T47D (cell line): ENCODE results near the gene ARHGAP24.
A peak's percentile ranks its signal among the peaks of the same experiment; 100 is the strongest.

Source experiments
- DNase-seq, 2 experiments: peaks; one replicate each; pipeline versions ENCODE4 v3.0.0 to v3.0.0-alpha.2; 2011 to 2012; ENCODE audit warnings: low read depth in 1 of 2, low spot score in 1 of 2
- JUND ChIP-seq: IDR thresholded peaks from 2 replicates; pipeline ENCODE4 v1.6.1; 2012; ENCODE audit warnings: low read depth
- in situ Hi-C: cut with HindIII; loops from 2 replicates; pipeline ENCODE4 v1.10.0; 2016; ENCODE audit warnings: low sequenced_read_pairs, low pct_unique_long_range_greater_than_20kb

Gene ARHGAP24

DNA sequence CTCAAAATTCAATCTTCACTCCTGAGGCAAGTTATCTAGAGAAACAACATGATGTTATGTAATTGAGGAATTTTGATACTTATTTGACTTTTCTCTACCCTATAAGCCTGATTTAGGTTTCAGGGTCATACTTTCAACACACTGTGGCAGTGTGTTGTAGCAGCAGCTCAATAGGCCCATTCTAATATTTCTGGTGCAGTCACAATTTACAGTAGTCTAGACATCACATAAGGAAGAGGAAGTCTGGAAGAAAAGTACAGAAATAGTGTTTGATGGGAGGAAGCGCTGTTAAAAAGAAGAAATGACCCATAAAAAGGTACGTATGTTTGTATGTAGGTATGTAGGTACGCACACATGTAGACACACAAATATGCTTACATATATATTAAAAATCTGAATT, 194.3 kb downstream of the ARHGAP24 start:
- no peak for DNase-seq
- no peak for TF ChIP-seq JUND
- in situ Hi-C loops, result no loop called here

DNA sequence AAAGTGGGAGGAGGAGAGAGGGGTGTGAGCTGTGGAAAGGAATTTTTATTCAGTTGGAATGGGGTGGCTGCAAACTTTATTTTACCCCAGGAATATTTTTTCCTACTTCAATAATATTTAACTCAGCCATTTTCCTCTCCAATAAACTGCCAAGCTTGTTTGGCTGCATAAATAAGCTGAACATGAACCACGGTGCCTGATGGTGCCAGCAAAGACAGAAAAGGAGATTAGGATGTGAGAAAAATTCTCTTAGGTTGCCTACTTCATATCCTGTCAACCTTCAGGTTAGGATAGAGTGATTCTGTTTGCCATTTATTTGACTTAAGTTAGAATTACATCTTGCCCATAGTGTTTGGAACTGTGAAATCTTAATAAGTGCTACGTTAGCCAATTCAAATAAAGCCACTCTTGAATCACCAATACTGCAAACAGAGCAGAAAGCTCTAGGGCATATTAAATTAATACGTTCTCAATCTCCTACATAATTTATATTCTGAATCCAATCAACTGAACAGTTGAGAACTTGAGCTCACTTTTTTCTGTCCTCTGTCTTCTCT, 195.1 kb downstream of the ARHGAP24 start:
- no peak for TF ChIP-seq JUND
- no peak for DNase-seq
- in situ Hi-C loops, result no loop called here

DNA sequence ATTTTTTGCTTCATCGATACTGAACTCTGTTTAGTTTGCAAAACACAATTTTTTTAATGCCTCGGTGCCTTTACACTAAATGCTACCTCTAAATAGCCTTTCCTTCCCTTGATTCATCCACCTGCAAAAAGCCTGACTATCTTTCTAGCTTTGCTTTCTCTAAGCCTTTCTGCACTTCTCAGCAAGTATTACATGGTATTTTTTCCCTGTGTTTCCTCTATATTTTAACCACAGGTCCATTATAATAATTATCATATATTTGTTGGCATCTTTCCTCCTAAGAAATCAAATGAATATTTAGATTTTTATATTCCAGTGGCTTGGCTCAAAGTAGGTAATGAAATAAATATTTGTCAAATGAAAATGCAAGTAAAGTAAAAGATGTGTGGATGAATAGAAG, 196.2 kb downstream of the ARHGAP24 start:
- in situ Hi-C loops, result no loop called here
- DNase-seq, result no peak
- TF ChIP-seq JUND, result no peak

DNA sequence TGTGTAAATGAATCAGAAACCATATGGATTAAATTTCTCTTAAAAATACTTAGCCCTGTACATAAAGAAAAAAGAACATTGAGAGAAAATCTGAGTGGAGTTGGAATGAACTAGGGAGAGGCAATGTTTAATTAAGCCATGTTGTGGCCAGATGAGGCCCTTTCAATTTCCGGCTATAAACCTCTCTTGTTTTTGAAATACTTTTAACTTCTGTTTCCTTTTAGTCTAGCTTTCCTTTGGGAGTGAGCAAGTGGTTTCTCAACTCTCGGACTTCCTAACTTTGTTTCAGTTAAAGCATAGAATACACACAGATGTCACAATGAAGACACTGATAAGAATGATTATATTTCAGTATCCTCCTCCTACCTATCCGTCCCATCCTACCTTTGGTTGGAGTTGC, 197.2 kb downstream of the ARHGAP24 start:
- DNase-seq, result no peak
- in situ Hi-C loops, result no loop called here
- TF ChIP-seq JUND, result no peak

DNA sequence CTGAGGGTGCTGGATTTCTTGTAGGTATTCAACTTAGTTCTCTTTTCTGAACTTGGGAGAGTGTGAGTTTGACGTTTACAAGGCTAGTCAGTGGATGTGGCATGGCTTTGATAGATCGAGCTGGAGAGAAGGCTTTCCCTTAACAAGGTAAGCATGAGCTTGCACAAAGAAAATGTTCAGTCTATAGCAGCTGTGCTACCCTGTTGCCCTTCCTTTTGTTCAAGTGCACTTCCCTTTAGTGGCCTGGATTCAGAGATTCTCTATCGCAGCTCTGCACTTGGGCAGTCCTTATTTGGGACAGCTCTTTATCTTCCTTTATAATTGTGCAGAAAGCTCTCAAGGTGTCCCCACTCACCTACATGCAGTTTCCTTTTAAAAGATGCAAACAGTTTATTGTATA, 198.0 kb downstream of the ARHGAP24 start:
- in situ Hi-C loops, result no loop called here
- no peak for DNase-seq
- TF ChIP-seq JUND, result no peak

DNA sequence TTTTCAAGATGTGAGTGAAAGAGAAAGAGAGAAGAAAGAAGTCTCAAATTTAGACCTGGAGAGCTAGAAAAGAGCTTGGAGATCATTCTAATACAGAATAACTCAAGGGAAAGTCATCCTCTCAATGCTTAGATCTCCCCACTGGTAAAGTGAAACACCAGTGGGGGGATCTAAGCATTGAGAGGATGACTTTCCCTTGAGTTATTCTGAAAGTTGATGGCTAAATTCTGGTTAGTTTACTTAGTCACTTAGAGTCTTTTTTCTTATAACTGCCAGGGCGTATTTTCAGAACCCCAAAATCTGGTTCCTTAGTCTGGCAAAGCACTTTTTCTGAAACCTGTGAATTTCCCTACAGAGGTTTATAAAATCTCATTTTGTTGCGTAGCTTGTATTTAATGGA, 198.6 kb downstream of the ARHGAP24 start:
- in situ Hi-C loops, result no loop called here
- TF ChIP-seq JUND, result no peak
- no peak for DNase-seq

DNA sequence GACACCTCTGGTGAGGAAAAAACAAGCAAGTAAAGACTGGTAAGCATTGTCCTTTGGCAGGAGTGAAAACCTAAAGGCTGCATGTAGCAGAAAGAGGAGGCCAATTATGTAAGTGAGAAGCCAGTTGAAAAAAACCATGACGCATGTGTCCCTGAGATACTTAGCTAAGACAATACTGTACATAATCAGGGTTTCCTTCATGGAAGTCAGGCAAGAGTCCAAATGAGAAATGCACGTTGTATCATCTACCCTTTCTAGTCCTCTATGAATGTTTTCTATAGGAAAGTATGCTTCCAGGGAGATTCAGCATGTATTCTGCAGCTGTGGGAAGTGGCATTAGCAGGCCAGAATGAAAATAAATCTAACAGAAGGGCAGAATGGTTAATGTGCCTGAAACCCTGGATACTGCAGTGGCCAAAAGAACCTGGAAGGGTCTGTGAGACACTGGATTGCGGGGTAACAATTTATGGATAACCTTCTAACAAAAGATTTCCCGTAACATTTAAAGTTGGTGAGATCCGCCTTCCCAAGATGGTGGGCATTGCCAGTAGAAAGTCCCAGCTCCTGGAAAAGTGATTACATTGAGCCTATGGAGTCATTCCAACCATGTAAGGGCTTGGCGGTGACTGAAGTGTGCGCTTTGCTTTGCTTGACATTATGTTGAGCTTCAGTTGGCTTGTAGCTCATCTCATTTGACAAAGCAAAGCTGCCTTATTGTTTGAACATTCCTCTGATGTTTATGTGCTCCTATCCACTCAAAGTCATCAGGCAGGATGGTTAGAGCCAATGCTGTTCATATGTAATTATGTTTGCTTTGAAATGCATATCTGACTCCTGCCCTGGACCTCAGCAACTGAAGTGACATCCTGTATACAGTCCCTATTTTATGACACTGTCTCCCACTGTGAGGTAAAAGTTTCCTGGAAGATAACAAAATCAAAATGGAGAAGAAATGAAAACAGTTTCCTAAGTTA, 200.4 kb downstream of the ARHGAP24 start:
- in situ Hi-C loops, result no loop called here
- peak in 1 of 2 experiments; percentile 7 for DNase-seq

DNA sequence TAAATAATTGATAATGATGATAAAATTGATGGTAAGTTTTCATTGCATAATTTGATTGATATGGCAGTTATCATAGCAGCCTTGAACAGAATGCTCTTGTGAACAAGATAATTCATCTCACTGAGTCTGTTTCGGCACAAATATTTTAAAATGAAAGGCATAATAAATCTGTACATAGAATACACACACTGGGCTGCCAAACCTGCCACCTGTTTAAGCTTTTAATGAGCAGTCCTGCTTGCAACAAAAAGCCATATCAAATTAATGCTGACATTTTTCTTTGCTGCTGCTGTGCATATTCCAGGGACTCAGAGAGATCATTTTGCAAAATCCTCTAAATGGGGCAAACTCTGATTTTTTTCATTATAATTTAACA, 201.1 kb downstream of the ARHGAP24 start:
- in situ Hi-C loops, result no loop called here
- TF ChIP-seq JUND, result no peak
- no peak for DNase-seq

More for the DNA sequence above, 200.4 kb downstream of the ARHGAP24 start:
- no peak for TF ChIP-seq JUND

DNA sequence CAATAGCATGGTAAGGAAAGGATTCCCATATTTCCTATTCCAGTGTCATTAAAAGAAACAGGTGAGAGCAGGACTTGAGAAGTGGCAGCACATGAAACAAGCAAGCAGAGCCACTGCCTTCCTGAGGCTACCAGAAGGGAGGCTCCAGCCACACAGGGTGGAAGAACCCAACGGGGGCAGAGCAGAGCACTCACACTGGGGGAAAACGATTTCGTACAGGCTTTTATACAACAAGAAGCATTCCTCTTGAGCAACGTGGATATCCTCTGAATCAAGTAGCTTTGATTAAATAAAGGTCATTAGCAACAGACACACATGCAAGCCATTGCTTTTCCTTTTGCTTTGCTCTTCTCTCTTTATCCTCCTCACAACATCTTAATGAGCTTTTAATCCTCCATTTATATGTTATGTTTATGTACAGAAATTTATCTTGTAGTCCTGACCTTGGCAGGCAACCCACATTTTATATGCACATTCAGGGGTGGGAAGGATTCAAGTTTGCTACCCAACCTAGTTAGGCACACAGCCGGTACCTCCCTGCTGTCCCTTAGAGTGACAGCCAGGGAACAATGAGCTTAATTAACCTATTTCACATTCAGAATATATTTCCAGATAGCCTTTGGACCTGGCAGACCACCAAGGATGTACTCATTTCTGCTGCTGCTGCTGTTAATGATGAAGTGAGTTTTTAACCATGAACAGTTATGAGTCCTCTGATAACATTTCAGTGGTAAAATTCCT, 202.1 kb downstream of the ARHGAP24 start:
- in situ Hi-C loops, result no loop called here
- no peak for DNase-seq
- TF ChIP-seq JUND, result no peak

DNA sequence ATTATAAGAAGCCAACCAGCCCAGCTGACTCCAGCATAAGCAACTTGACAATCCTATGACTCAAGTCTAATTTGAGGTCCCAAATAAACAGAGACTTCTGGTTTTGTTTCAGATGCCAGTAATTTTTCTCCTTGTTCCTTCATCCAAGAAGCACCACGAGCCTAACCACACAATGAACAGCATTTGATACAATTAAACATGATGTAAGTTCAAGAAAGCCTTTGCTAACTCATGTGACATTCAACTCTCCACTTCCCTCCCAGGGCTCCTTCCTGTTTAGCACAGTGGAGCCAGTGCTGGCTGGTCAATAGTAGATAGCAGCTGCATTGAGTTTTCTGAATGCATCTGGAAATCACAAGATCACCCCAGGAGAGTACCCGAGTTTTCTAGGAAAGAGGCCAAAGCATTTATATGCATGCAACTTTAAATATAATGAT, 206.3 kb downstream of the ARHGAP24 start:
- DNase-seq, result no peak
- no peak for TF ChIP-seq JUND
- in situ Hi-C loops, result no loop called here

DNA sequence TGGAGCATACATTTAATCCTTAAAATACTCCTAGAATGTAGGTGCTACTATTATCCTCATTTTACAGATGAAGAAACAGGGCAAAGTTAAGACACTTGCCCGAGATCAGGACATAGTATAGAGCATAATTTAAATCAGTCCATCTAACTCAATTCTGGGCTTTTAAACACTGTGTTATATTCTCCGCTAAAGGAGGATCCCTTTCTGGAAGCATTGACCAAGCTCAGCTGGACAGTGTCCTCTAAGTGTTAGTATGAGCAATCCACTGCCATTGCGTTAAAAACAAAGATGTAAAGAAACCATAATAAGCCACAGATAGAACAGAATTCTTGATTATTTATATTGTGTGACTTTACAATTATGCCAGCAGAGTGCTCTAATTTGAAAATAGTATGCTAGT, 207.0 kb downstream of the ARHGAP24 start:
- in situ Hi-C loops, result no loop called here
- DNase-seq, result no peak
- no peak for TF ChIP-seq JUND

DNA sequence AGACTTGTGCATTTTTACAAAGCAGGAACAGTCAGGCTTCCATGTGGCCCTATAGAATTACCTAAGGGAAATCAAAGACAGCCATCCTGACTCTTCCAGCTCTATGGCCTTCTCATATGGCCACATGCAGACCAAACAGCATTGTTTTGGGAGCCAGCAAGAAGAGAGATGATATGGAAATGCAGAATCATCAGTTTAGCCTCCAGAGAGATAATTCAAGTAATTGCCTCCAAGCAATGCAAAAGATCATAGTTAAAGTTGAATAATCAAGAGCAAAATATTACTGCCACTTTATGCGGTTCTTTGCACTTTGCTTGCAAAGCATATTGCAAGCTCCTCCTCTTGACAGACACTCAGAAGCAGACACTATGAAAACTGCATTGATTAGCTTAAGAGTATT, 207.4 kb downstream of the ARHGAP24 start:
- in situ Hi-C loops, result no loop called here
- no peak for TF ChIP-seq JUND
- DNase-seq, result no peak

DNA sequence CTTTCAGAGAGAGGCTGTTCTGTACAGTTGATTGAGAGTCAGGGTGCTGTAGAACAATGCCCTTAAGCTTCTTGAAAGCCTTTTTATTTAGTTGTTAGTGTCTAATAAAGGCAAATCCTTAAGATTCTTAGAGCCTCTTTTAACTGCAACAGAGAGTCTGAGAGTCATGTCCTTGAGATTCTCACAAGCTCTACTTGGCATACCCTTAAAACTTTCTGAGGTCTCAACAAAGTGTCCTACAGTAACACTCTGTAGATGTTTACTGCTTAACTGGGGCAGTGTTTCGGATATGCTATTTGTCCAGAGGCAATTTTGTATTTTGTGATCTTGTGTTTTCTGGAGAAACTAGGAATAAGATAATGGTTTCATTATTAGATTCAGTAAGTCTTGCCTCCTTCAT, 209.7 kb downstream of the ARHGAP24 start:
- in situ Hi-C loops, result no loop called here

More for the DNA sequence above, 209.7 kb downstream of the ARHGAP24 start:
- TF ChIP-seq JUND, result no peak
- DNase-seq, result no peak
